K562 (cell line): ENCODE data around the gene PRDM2. TPM values are rescaled to one million over a fixed set of nuclear protein-coding genes. Genes with fewer than 3 reads are reported as not detected.

Experiments used
- ATAC-seq: fragments of 200-7000 bp; cut with Tn5 transposase; 3 replicates; pipeline ENCODE4 v1.9.1; 2020; ENCODE audit warnings: moderate library complexity
- BruUV-seq: library from RNA; stranded (reverse); fragments of 400-500 nt; replicated peaks from 2 replicates; lab custom pipeline; 2021; lab: Mats Ljungman, UMichigan
- CTCF ChIA-PET: fragments of 300-600 bp; formaldehyde crosslinking; extraction: SDS; loops from one replicate; lab custom pipeline; 2021; ENCODE audit warnings: low intra/inter-chr PET ratio; lab: Yijun Ruan, JAX
- POLR2A ChIA-PET: fragments of 300-600, 350-650 bp; sonication (Branson Sonifier 250); formaldehyde crosslinking; extraction: SDS; loops from one replicate; lab custom pipeline; 2021; ENCODE audit warnings: antibody characterized with exemption, inconsistent platforms; lab: Yijun Ruan, JAX
- DNase-seq, 4 experiments: peaks; one replicate each; pipeline versions ENCODE4 v3.0.0 to v3.0.0-alpha.2; 2011 to 2018; ENCODE audit warnings: low spot score in 3 of 4, mixed read lengths in 3 of 4; ENCODE audit errors: extremely low read depth in 1 of 4
- FAIRE-seq: peaks from 2 replicates; lab custom pipeline; 2011; peaks lifted over from hg19 to GRCh38; lab: Jason Lieb, UNC
- H2AFZ ChIP-seq: 2 replicates; pipeline ENCODE4 v1.6.0; 2011; ENCODE audit warnings: low read depth, low read length, control low read depth, inconsistent platforms
- H3K27ac ChIP-seq: fragments of 200-600 bp; 3 replicates; pipeline ENCODE4 v1.8.0; 2011; ENCODE audit warnings: low read depth, mild to moderate bottlenecking, control low read depth, inconsistent platforms, low read length, moderate library complexity, mixed read lengths; ENCODE audit errors: extremely low read depth
- H3K27me3 ChIP-seq, 2 experiments: fragments of 300-600 bp in 1 of 2; 2 replicates in 1 of 2; 3 replicates in 1 of 2; pipeline versions ENCODE4 v1.6.0 to v1.8.0; 2011; ENCODE audit warnings: inconsistent platforms in 2 of 2, low read length in 2 of 2, mild to moderate bottlenecking in 1 of 2, mixed read lengths in 1 of 2, moderate library complexity in 1 of 2; ENCODE audit not compliant: control insufficient read depth in 2 of 2, insufficient read depth in 2 of 2
- H3K36me3 ChIP-seq: fragments of 300-600 bp; 3 replicates; pipeline ENCODE4 v1.8.0; 2011; ENCODE audit warnings: mild to moderate bottlenecking, low read length, inconsistent platforms; ENCODE audit not compliant: control insufficient read depth, insufficient read depth
- H3K4me1 ChIP-seq, 2 experiments: fragments of 200-600 bp in 1 of 2; replicated peaks in 1 of 2; 2 replicates in 1 of 2; 3 replicates in 1 of 2; pipeline versions ENCODE4 v1.5.1 to v1.8.0; 2011; ENCODE audit warnings: inconsistent platforms in 2 of 2, low read length in 2 of 2, mild to moderate bottlenecking in 1 of 2, mixed read lengths in 1 of 2, moderate library complexity in 1 of 2; ENCODE audit not compliant: control insufficient read depth in 2 of 2, insufficient read depth in 2 of 2
- H3K4me2 ChIP-seq: 2 replicates; pipeline ENCODE4 v1.6.1; 2011; ENCODE audit warnings: low read length, control low read depth, inconsistent platforms, mixed read lengths; ENCODE audit not compliant: insufficient read depth
- H3K4me3 ChIP-seq: fragments of 200-600 bp; sonication (generic), shearing (Covaris generic); 2 replicates; pipeline ENCODE4 v1.5.1; 2016; ENCODE audit warnings: control low read depth, inconsistent platforms
- H3K79me2 ChIP-seq: fragments of 200-600 bp; 3 replicates; pipeline ENCODE4 v1.8.0; 2011; ENCODE audit warnings: low read length, inconsistent platforms; ENCODE audit not compliant: control insufficient read depth, insufficient read depth
- H3K9ac ChIP-seq, 2 experiments: 2 replicates each; pipeline versions ENCODE4 v1.6.0 to v1.6.1; 2011; ENCODE audit warnings: low read depth in 2 of 2, low read length in 2 of 2, control low read depth in 1 of 2, inconsistent platforms in 1 of 2, mild to moderate bottlenecking in 1 of 2, mixed read lengths in 1 of 2; ENCODE audit not compliant: insufficient read depth in 1 of 2
- H3K9me1 ChIP-seq: one replicate; pipeline ENCODE4 v1.6.0; 2011; ENCODE audit warnings: inconsistent platforms, mild to moderate bottlenecking, low read length, moderate library complexity; ENCODE audit not compliant: control insufficient read depth, insufficient read depth
- H3K9me3 ChIP-seq: replicated peaks from 2 replicates; pipeline ENCODE4 v1.5.1; 2011; ENCODE audit warnings: low read depth, low read length, inconsistent platforms; ENCODE audit not compliant: control insufficient read depth, insufficient read depth
- H4K20me1 ChIP-seq: replicated peaks from 2 replicates; pipeline ENCODE4 v1.6.1; 2011; ENCODE audit warnings: low read length, inconsistent platforms, mixed read lengths; ENCODE audit not compliant: control insufficient read depth, insufficient read depth
- ARID1B ChIP-seq: fragments of 450-650 bp; IDR thresholded peaks from 2 replicates; pipeline ENCODE4 v1.6.1; 2016; ENCODE audit warnings: antibody characterized with exemption, mild to moderate bottlenecking, inconsistent platforms
- CBFA2T3 ChIP-seq: fragments of 450-650 bp; IDR thresholded peaks from 2 replicates; pipeline ENCODE4 v1.6.1; 2017
- COPS2 ChIP-seq: fragments of 450-650 bp; conservative IDR thresholded peaks from 2 replicates; pipeline ENCODE4 v1.6.1; 2016; ENCODE audit warnings: mild to moderate bottlenecking, moderate library complexity
- ETS1 ChIP-seq: conservative IDR thresholded peaks from 2 replicates; pipeline ENCODE4 v1.6.1; 2011; ENCODE audit warnings: low read depth, mild to moderate bottlenecking, low read length; ENCODE audit not compliant: control insufficient read depth
- KLF13 ChIP-seq: fragments of 450-650 bp; IDR thresholded peaks from 2 replicates; pipeline ENCODE4 v1.6.1; 2016; ENCODE audit warnings: missing genetic modification characterization, low read depth, mild to moderate bottlenecking, missing compliant biosample characterization, moderate library complexity, borderline replicate concordance
- MAZ ChIP-seq, 2 experiments: fragments of 450-650 bp in 1 of 2; sonication (generic) in 1 of 2; formaldehyde crosslinking; IDR thresholded peaks in 1 of 2; conservative IDR thresholded peaks in 1 of 2; 2 replicates each; pipeline versions ENCODE4 v1.4.0 to v1.5.0; 2020; ENCODE audit warnings: mild to moderate bottlenecking in 1 of 2, missing genetic modification reagents in 1 of 2
- SMARCE1 ChIP-seq: fragments of 450-650 bp; IDR thresholded peaks from 2 replicates; pipeline ENCODE4 v1.7.1; 2016; ENCODE audit warnings: mild to moderate bottlenecking
- SNIP1 ChIP-seq: fragments of 450-650 bp; IDR thresholded peaks from 2 replicates; pipeline ENCODE4 v1.7.1; 2017; ENCODE audit warnings: low read depth, mild to moderate bottlenecking
- TAL1 ChIP-seq: fragments of 450-650 bp; IDR thresholded peaks from 2 replicates; pipeline ENCODE4 v1.6.1; 2016; ENCODE audit warnings: mild to moderate bottlenecking
- TCF3 ChIP-seq: sonication (generic); formaldehyde crosslinking; IDR thresholded peaks from 2 replicates; pipeline ENCODE4 v1.4.0; 2020; ENCODE audit warnings: mild to moderate bottlenecking, missing genetic modification reagents
- TEAD4 ChIP-seq, 2 experiments: sonication (generic) in 1 of 2; formaldehyde crosslinking in 1 of 2; IDR thresholded peaks; 2 replicates each; pipeline versions ENCODE4 v1.6.1 to v1.8.0; 2012 to 2022; ENCODE audit warnings: borderline replicate concordance in 1 of 2, inconsistent platforms in 1 of 2, low read length in 1 of 2, mild to moderate bottlenecking in 1 of 2, missing genetic modification reagents in 1 of 2
- ZNF224 ChIP-seq: sonication (generic); formaldehyde crosslinking; IDR thresholded peaks from 2 replicates; pipeline ENCODE4 v1.8.0; 2022; ENCODE audit warnings: mild to moderate bottlenecking, missing genetic modification reagents
- WGBS: fragments of 100-300 bp; shearing (Covaris generic); methylation state at CpG from one replicate; pipeline ENCODE4 v1.1.6; 2016; ENCODE audit warnings: low coverage, mixed read lengths; ENCODE audit not compliant: insufficient coverage; ENCODE audit errors: missing lambda C conversion rate; 5-methylcytosine and 5-hydroxymethylcytosine counted together
- in situ Hi-C: fragments of 300-500 bp; cut with MboI; formaldehyde crosslinking; loops from 4 replicates; pipeline ENCODE4 v1.15.0; 2018; ENCODE audit warnings: inconsistent platforms, mixed read lengths
- intact Hi-C: fragments of 100-400 bp; cut with micrococcal nuclease; formaldehyde crosslinking; loops from 2 replicates; pipeline ENCODE4 v1.14.2; 2022
- polyA plus RNA-seq, 8 experiments: library from polyadenylated mRNA; depleted of rRNA in 4 of 8; stranded (reverse) in 5 of 8; unstranded in 3 of 8; fragments of >200 nt; fragmentation: Nextera tagmentation in 2 of 8; fragmentation: Illumina TruSeq in 1 of 8; extraction: Ambion mirVana in 2 of 8; extraction: Trizol in 1 of 8; gene quantifications; 2 replicates each; pipeline versions ENCODE4 v1.2.1 to v1.2.3, GENCODE V29; 2011 to 2014; ENCODE audit warnings: inconsistent platforms in 1 of 8, missing spikeins in 1 of 8
- total RNA-seq, 7 experiments: library from RNA; depleted of rRNA in 6 of 7; stranded (reverse); fragments of >200 nt in 6 of 7; fragmentation: Illumina TruSeq in 2 of 7; extraction: Trizol in 2 of 7; gene quantifications; 2 replicates each; pipeline versions ENCODE4 v1.2.1 to v1.2.3, GENCODE V29; 2011 to 2021; ENCODE audit warnings: low replicate concordance in 1 of 7

Gene PRDM2
- total and polyA plus RNA-seq, 9 of the 15 experiments (the other 6 are each of a cell fraction or from before 2014, with no cell fraction given) = 5.4 to 27.6 (median 12.5) TPM

- no peak overlapping the region for H3K27ac ChIP-seq
- H3K79me2 ChIP-seq = no peaks in the 10 kb centered on the region
- TF ChIP-seq SMARCE1 = no peak
- no peak for TF ChIP-seq MAZ (CRISPR knock-in tag; conservative IDR thresholded peaks at IDR 0.05 in 1 of 2, IDR thresholded peaks at IDR 0.05 in 1 of 2)
- TF ChIP-seq SNIP1 = no peak
- TF ChIP-seq, all 486 proteins: peak for 0
- ATAC-seq (no peak), FAIRE-seq (no peak), DNase-seq (no peak)
- Histone ChIP-seq H3K4me2 (no peak overlapping the region), H3K9me1 (no peaks in the 10 kb centered on the region), H3K9me3 (no peaks in the 10 kb centered on the region), H3K9ac (no peak overlapping the region), H3K36me3 (no peaks in the 10 kb centered on the region), H3K27me3 (peaks cover 8 to 13% of the 10 kb centered on the region in 2 experiments; a peak in 3 of 5 replicates), H2AFZ (no peak overlapping the region), H3K4me3 (no peak overlapping the region), H3K4me1 (no peaks in the 10 kb centered on the region), H4K20me1 (no peaks in the 10 kb centered on the region)
- intact Hi-C loops = no loop called here
- no TSS peak for BruUV-seq
- 0% methylated on average over 1 of the region's 1 CpG for WGBS
- CTCF ChIA-PET = no interaction called here
- POLR2A ChIA-PET = no interaction called here
- in situ Hi-C loops = loop anchor here (5.0 kb wide), 1 partner anchor 119 kb away; no protein-coding TSS in a partner anchor
Measured at GRCh38 chr1:13838236-13838635, 138.2 kb downstream of the PRDM2 start.

GRCh38 chr1:13842497-13842896 lies 142.5 kb downstream of the PRDM2 start:
- CTCF ChIA-PET = no interaction called here

More at GRCh38 chr1:13842497-13842896, 142.5 kb downstream of the PRDM2 start:
- Histone ChIP-seq H2AFZ (no peak overlapping the region), H3K4me2 (no peak overlapping the region), H3K4me3 (no peak overlapping the region), H3K27ac (no peak overlapping the region), H3K36me3 (no peaks in the 10 kb centered on the region), H3K9me3 (no peaks in the 10 kb centered on the region), H3K9ac (no peak overlapping the region), H3K9me1 (no peaks in the 10 kb centered on the region), H3K27me3 (0 out of 5 replicates have a peak, but pooled peaks cover 0 to 3% of the 10 kb centered on the region in 2 experiments), H4K20me1 (no peaks in the 10 kb centered on the region), H3K4me1 (no peaks in the 10 kb centered on the region), H3K79me2 (no peaks in the 10 kb centered on the region)
- no TSS peak for BruUV-seq
- WGBS = 0% methylated on average over 2 of the region's 2 CpGs
- TF ChIP-seq KLF13 (no peak), ZNF224 (CRISPR knock-in tag) (no peak), ETS1 (no peak), TEAD4 (IDR thresholded peaks at IDR 0.05; ENCODE audit: low read length) (peak; percentile 66; the same call in 1 of the 2 replicates), TEAD4 (CRISPR knock-in tag; IDR thresholded peaks at IDR 0.05; ENCODE audit: borderline replicate concordance) (no peak), CBFA2T3 (peak; percentile 39; the same call in 1 of the 2 replicates), TCF3 (CRISPR knock-in tag) (peak; percentile 44; the same call in 1 of the 2 replicates), COPS2 (no peak), TAL1 (peak; percentile 45), ARID1B (peak; percentile 13; the same call in 1 of the 2 replicates)
- ATAC-seq = no peak
- FAIRE-seq = no peak
- in situ Hi-C loops (no loop called here), intact Hi-C loops (no loop called here)
- no peak for DNase-seq
- POLR2A ChIA-PET = interaction anchor here (1.0 kb wide), 2 partner anchors 9 to 23 kb away, joined by 3 to 4 read pairs; no protein-coding TSS in a partner anchor
